DND-41 (cell line): Measurements from ENCODE around the gene LONP2.

Experiments used
- EZH2 ChIP-seq: IDR thresholded peaks from 3 replicates; pipeline ENCODE4 v1.6.1; 2012; ENCODE audit warnings: borderline replicate concordance, low read depth, mild to moderate bottlenecking, moderate library complexity, low read length, inconsistent platforms; ENCODE audit not compliant: severe bottlenecking
- TF ChIP-seq, protein P1 (sequence below): IDR thresholded peaks from 2 replicates; pipeline ENCODE4 v1.5.1; 2012; ENCODE audit warnings: borderline replicate concordance, low read length, moderate library complexity, mild to moderate bottlenecking; ENCODE audit not compliant: poor library complexity, severe bottlenecking; ENCODE audit errors: extremely low read depth

DNA sequence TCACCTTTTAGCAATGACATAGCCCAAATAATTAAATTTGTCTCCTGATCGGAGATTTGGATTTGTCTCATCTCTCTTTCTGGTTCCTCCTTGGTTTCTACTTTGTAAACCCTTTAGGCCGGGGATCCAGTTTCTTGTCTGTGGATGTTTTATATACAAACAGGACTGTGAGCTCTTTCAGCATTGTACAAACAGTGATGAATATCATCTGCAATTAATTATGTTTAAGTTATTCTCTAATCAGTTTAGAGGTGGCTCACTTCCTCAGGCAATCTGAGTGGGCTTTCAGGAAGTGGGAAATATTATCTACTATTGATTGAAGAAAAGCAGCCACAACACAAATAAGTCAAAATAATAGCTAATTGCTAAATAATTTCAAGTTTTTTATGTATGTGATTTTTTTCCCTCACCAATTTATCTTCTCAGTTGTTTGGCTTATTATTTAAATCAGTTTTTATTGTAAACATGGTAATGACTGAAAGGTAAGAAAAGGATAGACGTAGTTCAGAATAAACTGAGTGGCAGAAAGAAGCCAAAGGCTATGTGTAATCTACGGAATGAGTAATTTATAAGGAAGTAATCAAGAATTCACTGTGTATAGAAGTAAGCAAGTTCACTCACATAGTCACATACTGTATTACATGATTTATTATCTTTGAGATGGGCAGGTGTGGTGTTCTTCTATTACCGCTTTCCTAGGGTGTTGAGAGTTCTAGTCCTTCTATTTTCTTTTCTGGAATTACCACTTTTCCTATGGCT, 6.6 kb downstream of the LONP2 start:
- no peak for TF ChIP-seq EZH2
- TF ChIP-seq, protein P1, sequence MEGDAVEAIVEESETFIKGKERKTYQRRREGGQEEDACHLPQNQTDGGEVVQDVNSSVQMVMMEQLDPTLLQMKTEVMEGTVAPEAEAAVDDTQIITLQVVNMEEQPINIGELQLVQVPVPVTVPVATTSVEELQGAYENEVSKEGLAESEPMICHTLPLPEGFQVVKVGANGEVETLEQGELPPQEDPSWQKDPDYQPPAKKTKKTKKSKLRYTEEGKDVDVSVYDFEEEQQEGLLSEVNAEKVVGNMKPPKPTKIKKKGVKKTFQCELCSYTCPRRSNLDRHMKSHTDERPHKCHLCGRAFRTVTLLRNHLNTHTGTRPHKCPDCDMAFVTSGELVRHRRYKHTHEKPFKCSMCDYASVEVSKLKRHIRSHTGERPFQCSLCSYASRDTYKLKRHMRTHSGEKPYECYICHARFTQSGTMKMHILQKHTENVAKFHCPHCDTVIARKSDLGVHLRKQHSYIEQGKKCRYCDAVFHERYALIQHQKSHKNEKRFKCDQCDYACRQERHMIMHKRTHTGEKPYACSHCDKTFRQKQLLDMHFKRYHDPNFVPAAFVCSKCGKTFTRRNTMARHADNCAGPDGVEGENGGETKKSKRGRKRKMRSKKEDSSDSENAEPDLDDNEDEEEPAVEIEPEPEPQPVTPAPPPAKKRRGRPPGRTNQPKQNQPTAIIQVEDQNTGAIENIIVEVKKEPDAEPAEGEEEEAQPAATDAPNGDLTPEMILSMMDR = no peak
